ENCODE measurements around the gene MLC1.

DNA sequence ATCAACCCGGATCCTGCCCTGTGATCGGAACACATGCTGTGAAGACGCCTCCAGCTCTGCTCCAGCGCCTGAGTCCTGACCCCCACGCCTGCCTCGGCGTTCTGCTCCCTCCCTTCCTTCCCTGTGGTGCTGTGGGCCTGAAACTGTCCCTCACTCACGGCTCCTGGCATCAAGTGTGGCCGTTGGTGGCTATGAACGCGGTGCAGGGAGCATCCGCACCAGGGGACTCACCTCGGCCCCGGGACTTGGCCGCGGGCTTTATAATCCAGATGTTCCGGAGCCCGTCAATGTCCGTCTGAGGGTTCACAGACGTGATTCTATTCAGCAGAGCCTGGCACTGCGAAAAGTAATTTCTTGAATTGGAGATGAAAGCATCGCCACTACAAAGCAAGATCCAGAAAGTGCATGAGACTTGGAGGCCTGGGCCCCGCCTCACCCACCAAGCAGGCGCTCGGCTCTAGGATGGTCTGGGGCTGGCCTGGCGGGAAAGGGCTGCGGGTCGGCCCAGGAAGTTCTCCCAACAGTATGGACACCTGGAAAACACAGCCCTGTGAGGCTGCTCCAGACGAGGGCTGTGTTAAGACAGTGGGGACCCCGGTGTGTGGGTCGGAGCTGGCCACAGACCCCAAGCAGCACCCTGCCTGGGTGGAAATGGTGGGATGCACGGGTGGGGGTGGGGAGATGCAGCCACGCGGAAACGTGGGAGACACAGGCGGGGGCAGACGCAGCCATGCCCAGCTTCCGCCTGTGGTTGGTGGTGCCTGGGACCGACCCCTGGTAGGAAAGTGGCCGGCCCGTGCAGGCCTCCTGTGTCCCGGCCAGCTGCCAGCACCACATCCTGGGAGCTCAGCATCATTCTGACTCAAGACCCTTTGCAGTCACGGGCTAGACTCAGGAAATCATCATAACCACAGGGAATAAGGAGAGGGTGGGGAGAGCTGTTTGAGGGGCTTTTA, 50.8 kb downstream of the MLC1 start:
- TF ChIP-seq, protein P1, sequence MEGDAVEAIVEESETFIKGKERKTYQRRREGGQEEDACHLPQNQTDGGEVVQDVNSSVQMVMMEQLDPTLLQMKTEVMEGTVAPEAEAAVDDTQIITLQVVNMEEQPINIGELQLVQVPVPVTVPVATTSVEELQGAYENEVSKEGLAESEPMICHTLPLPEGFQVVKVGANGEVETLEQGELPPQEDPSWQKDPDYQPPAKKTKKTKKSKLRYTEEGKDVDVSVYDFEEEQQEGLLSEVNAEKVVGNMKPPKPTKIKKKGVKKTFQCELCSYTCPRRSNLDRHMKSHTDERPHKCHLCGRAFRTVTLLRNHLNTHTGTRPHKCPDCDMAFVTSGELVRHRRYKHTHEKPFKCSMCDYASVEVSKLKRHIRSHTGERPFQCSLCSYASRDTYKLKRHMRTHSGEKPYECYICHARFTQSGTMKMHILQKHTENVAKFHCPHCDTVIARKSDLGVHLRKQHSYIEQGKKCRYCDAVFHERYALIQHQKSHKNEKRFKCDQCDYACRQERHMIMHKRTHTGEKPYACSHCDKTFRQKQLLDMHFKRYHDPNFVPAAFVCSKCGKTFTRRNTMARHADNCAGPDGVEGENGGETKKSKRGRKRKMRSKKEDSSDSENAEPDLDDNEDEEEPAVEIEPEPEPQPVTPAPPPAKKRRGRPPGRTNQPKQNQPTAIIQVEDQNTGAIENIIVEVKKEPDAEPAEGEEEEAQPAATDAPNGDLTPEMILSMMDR (tag by site-specific recombination; IDR thresholded peaks at IDR 0.05), result no peak
- TF ChIP-seq ZNF169 (tag by site-specific recombination; IDR thresholded peaks at IDR 0.05) (no peak), ZNF561 (tag by site-specific recombination; IDR thresholded peaks at IDR 0.05; ENCODE audit: borderline replicate concordance) (no peak), ZNF549 (tag by site-specific recombination; IDR thresholded peaks at IDR 0.05) (no peak), YY1 (tag by site-specific recombination; IDR thresholded peaks at IDR 0.05) (no peak), ZNF701 (tag by site-specific recombination; IDR thresholded peaks at IDR 0.05) (no peak), ZNF24 (tag by site-specific recombination; IDR thresholded peaks at IDR 0.05) (no peak), SP3 (tag by site-specific recombination; IDR thresholded peaks at IDR 0.05) (no peak)
- TF ChIP-seq, protein P2, sequence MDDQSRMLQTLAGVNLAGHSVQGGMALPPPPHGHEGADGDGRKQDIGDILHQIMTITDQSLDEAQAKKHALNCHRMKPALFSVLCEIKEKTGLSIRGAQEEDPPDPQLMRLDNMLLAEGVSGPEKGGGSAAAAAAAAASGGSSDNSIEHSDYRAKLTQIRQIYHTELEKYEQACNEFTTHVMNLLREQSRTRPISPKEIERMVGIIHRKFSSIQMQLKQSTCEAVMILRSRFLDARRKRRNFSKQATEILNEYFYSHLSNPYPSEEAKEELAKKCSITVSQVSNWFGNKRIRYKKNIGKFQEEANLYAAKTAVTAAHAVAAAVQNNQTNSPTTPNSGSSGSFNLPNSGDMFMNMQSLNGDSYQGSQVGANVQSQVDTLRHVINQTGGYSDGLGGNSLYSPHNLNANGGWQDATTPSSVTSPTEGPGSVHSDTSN (CRISPR knock-in tag; IDR thresholded peaks at IDR 0.05), result no peak

Measured in HEK293 (cell line).